Ovary (tissue), 9 donors: Measurements from ENCODE around the gene GPS1. TPM values are rescaled to one million over a fixed set of nuclear protein-coding genes. Genes with fewer than 3 reads are reported as not detected.

Source experiments
- DNase-seq, 5 donors: peaks; one replicate each; pipeline ENCODE4 v3.0.0-alpha.2; 2019 to 2020
- H3K27ac ChIP-seq, 2 donors: fragments of 200-600 bp; one replicate each; pipeline versions ENCODE4 v1.5.1 to v1.8.0; 2019 to 2022
- H3K27me3 ChIP-seq: fragments of 200-600 bp; one replicate; pipeline ENCODE4 v1.8.0; 2022
- H3K36me3 ChIP-seq: fragments of 200-600 bp; sonication (generic); one replicate; pipeline ENCODE4 v1.5.1; 2019
- H3K4me1 ChIP-seq: one replicate; pipeline ENCODE4 v1.8.1; 2013; ENCODE audit warnings: mild to moderate bottlenecking, moderate library complexity; ENCODE audit not compliant: insufficient read depth
- H3K4me3 ChIP-seq: fragments of 200-600 bp; sonication (generic); one replicate; pipeline ENCODE4 v1.5.1; 2017
- H3K9me3 ChIP-seq, 2 donors: fragments of 200-600 bp in 1 of 2; sonication (generic) in 1 of 2; one replicate each; pipeline versions ENCODE4 v1.5.1 to v1.8.1; 2013 to 2019; ENCODE audit warnings: mild to moderate bottlenecking in 1 of 2, moderate library complexity in 1 of 2
- CTCF ChIP-seq, 3 donors: fragments of 450-650 bp in 2 of 3; fragments of 200-600 bp in 1 of 3; IDR thresholded peaks; one replicate each; pipeline versions ENCODE4 v1.5.1 to v1.8.0; 2016 to 2022; ENCODE audit warnings: antibody characterized with exemption in 3 of 3, mild to moderate bottlenecking in 1 of 3
- EP300 ChIP-seq: sonication (generic); formaldehyde crosslinking; IDR thresholded peaks from one replicate; pipeline ENCODE4 v1.6.1; 2017; ENCODE audit warnings: antibody characterized with exemption
- POLR2A ChIP-seq: fragments of 450-650 bp; IDR thresholded peaks from one replicate; pipeline ENCODE4 v1.6.1; 2017; ENCODE audit warnings: antibody characterized with exemption, mild to moderate bottlenecking, moderate library complexity
- WGBS, 3 donors: extraction: QIAGEN DNeasy Blood & Tissue Kit in 1 of 3; methylation state at CpG; one replicate each; pipeline versions ENCODE4 v1.1.5 to v1.1.7; 2013 to 2017; 5-methylcytosine and 5-hydroxymethylcytosine counted together
- intact Hi-C, 4 donors: fragments of 100-400 bp; cut with DNase I; formaldehyde crosslinking; loops; one replicate each; pipeline versions ENCODE4 v1.11.0 to v1.15.1; 2022 to 2023
- polyA plus RNA-seq, 2 donors: library from polyadenylated mRNA; stranded (reverse); fragments of 200-250 nt in 1 of 2; fragments of 350-450 nt in 1 of 2; fragmentation: Illumina TruSeq in 1 of 2; extraction: RNeasy Lipid Tissue Mini Kit (QIAGEN cat#74804) in 1 of 2; gene quantifications; one replicate each; pipeline ENCODE4 v1.2.3, GENCODE V29; 2013 to 2014
- total RNA-seq, 7 donors: library from RNA; depleted of rRNA in 2 of 7; stranded (reverse); fragments of >200 nt in 2 of 7; fragmentation: NEBNext Ultra II Directional in 3 of 7; extraction: Animal tissue kit (Norgen Biotek cat#: 25700) in 3 of 7; gene quantifications; one replicate each; pipeline versions ENCODE4 v1.1.0 to v1.2.4, GENCODE V29; 2016 to 2023
- donor health status: DM: no; HTN: no; CAD: no; lungs with moderate emphysema.
- donor health status: DM: no; HTN: no; CAD: no.
- donor health status: Bipolar disorder and iron deficiency.
- donor health status: DM: yes; HTN: yes; CAD: no.
- donor health status: DM: no; HTN: no; CAD: no.
- donor health status: DM: yes; HTN: yes; CAD: no.

GPS1 gene
- total and polyA plus RNA-seq, 9 donors = 12.4 to 96.2 (median 77.8) TPM

- Histone ChIP-seq H3K27ac (no peak overlapping the region), H3K4me1 (peaks cover 3% of the 10 kb centered on the region), H3K4me3 (no peak overlapping the region), H3K27me3 (no peaks in the 10 kb centered on the region), H3K36me3 (no peaks in the 10 kb centered on the region), H3K9me3 (no peaks in the 10 kb centered on the region)
- DNase-seq = no peak
- 70 to 75% (median 72%) methylated on average over 19 of the region's 19 CpGs for WGBS, 3 donors
- intact Hi-C loops = loop anchor here in 2 of 4 donors (5.0 kb wide), 1 partner anchor 56 kb away; the partner anchor contains the start of gene NOTUM (in 2 of the 2)
- TF ChIP-seq POLR2A (no peak), EP300 (no peak), CTCF (IDR thresholded peaks at IDR 0.05) (no peak)
Observed at GRCh38 chr17:82018152-82018988, 33.3 kb upstream of the GPS1 start.

- H3K4me1 ChIP-seq = peaks cover 7% of the 10 kb centered on the region
- 65 to 70% (median 65%) methylated on average over 32 to 33 of the region's 33 CpGs for WGBS, 3 donors
- intact Hi-C loops = loop anchor here in 2 of 4 donors (5.0 kb wide), 1 partner anchor 57 kb away; the partner anchor contains the start of gene NOTUM (in 2 of the 2)
- H3K9me3 ChIP-seq = no peaks in the 10 kb centered on the region
- no peak for DNase-seq
- TF ChIP-seq CTCF (IDR thresholded peaks at IDR 0.05) (no peak), POLR2A (no peak), EP300 (no peak)
- no peak overlapping the region for H3K4me3 ChIP-seq
- no peaks in the 10 kb centered on the region for H3K36me3 ChIP-seq
- H3K27ac ChIP-seq = no peak overlapping the region
- H3K27me3 ChIP-seq = no peaks in the 10 kb centered on the region
Observed at GRCh38 chr17:82018989-82019689, 32.6 kb upstream of the GPS1 start.

GRCh38 chr17:82019690-82020571 lies 31.8 kb upstream of the GPS1 start:
- intact Hi-C loops = loop anchor here (2.0 to 10.0 kb wide), 3 partner anchors 58 to 305 kb away; partner anchors contain the start of gene NOTUM (in 2 of the 4)
- no peaks in the 10 kb centered on the region for H3K27me3 ChIP-seq

More at GRCh38 chr17:82019690-82020571, 31.8 kb upstream of the GPS1 start:
- TF ChIP-seq POLR2A (no peak), EP300 (no peak), CTCF (IDR thresholded peaks at IDR 0.05) (peak in 2 of 3 donors; percentile 14 to 36)
- peak in 2 of 5 donors; percentile 62 to 74 for DNase-seq
- Histone ChIP-seq H3K4me3 (no peak overlapping the region), H3K27ac (no peak overlapping the region), H3K9me3 (no peaks in the 10 kb centered on the region), H3K4me1 (peaks cover 8% of the 10 kb centered on the region), H3K36me3 (no peaks in the 10 kb centered on the region)
- 65 to 71% (median 68%) methylated on average over 27 to 34 of the region's 34 CpGs for WGBS, 3 donors
